IMR-90 (cell line): ENCODE measurements around the gene AQP1. TPM values are rescaled to one million over a fixed set of nuclear protein-coding genes. Genes with fewer than 3 reads are reported as not detected.

Experiments used
- ATAC-seq: fragments of 200-7000 bp; cut with Tn5 transposase; 2 replicates; pipeline ENCODE4 v1.9.1; 2020; ENCODE audit warnings: low read depth, mild to moderate bottlenecking, moderate library complexity
- BruUV-seq: library from RNA; stranded (reverse); fragments of 400-500 nt; replicated peaks from 2 replicates; lab custom pipeline; 2021; lab: Mats Ljungman, UMichigan
- CTCF ChIA-PET: fragments of 300-600 bp; formaldehyde crosslinking; extraction: SDS; loops from one replicate; lab custom pipeline; 2021; ENCODE audit warnings: antibody characterized with exemption; lab: Yijun Ruan, JAX
- POLR2A ChIA-PET: fragments of 300-600 bp; sonication (Branson Sonifier 250); formaldehyde crosslinking; loops from one replicate; lab custom pipeline; 2022; ENCODE audit warnings: antibody characterized with exemption; ENCODE audit not compliant: unreplicated experiment; lab: Charles Lee
- DNase-seq: peaks from one replicate; pipeline ENCODE4 v3.0.0; 2013
- H2AFZ ChIP-seq: replicated peaks from 2 replicates; pipeline ENCODE3; 2013; ENCODE audit warnings: low read length, mild to moderate bottlenecking; ENCODE audit not compliant: poor library complexity
- H2AK5ac ChIP-seq: 2 replicates; pipeline ENCODE4 v1.6.1; 2013; ENCODE audit warnings: low read depth, low read length, inconsistent platforms
- H2AK9ac ChIP-seq: replicated peaks from 2 replicates; pipeline ENCODE3; 2013; ENCODE audit warnings: mild to moderate bottlenecking, low read depth, low read length, moderate library complexity; ENCODE audit not compliant: poor library complexity
- H2BK120ac ChIP-seq: 2 replicates; pipeline ENCODE4 v1.6.1; 2013; ENCODE audit warnings: low read depth, low read length, inconsistent platforms
- H2BK15ac ChIP-seq: 3 replicates; pipeline ENCODE4 v1.6.1; 2013; ENCODE audit warnings: low read depth, low read length, inconsistent platforms
- H2BK20ac ChIP-seq: 2 replicates; pipeline ENCODE4 v1.6.1; 2013; ENCODE audit warnings: low read depth, mild to moderate bottlenecking, inconsistent platforms, low read length, moderate library complexity
- H2BK5ac ChIP-seq: 2 replicates; pipeline ENCODE4 v1.6.1; 2013; ENCODE audit warnings: mild to moderate bottlenecking, low read depth, low read length, inconsistent platforms; ENCODE audit not compliant: poor library complexity, severe bottlenecking
- H3K14ac ChIP-seq: replicated peaks from 2 replicates; pipeline ENCODE4 v1.6.1; 2013; ENCODE audit warnings: low read depth, low read length, inconsistent platforms
- H3K18ac ChIP-seq: 2 replicates; pipeline ENCODE4 v1.6.1; 2013; ENCODE audit warnings: low read depth, low read length, control low read depth
- H3K23ac ChIP-seq: 2 replicates; pipeline ENCODE4 v1.6.1; 2013; ENCODE audit warnings: low read depth, low read length, inconsistent platforms
- H3K27ac ChIP-seq: 2 replicates; pipeline ENCODE4 v1.5.1; 2013; ENCODE audit warnings: mild to moderate bottlenecking, control low read depth, low read length; ENCODE audit not compliant: insufficient read depth
- H3K27me3 ChIP-seq: 2 replicates; pipeline ENCODE4 v1.6.1; 2013; ENCODE audit warnings: low read length; ENCODE audit not compliant: control insufficient read depth, insufficient read depth
- H3K36me3 ChIP-seq: 2 replicates; pipeline ENCODE4 v1.6.1; 2013; ENCODE audit warnings: low read length, mixed read lengths; ENCODE audit not compliant: control insufficient read depth, insufficient read depth
- H3K4ac ChIP-seq: 2 replicates; pipeline ENCODE4 v1.6.1; 2013; ENCODE audit warnings: low read depth, low read length, inconsistent platforms
- H3K4me1 ChIP-seq: 2 replicates; pipeline ENCODE4 v1.6.1; 2013; ENCODE audit warnings: low read length, mixed read lengths; ENCODE audit not compliant: control insufficient read depth, insufficient read depth
- H3K4me2 ChIP-seq: 2 replicates; pipeline ENCODE4 v1.6.1; 2013; ENCODE audit warnings: low read depth, mild to moderate bottlenecking, control low read depth, low read length, moderate library complexity
- H3K4me3 ChIP-seq: 2 replicates; pipeline ENCODE4 v1.5.1; 2013; ENCODE audit warnings: low read depth, mild to moderate bottlenecking, control low read depth, low read length, moderate library complexity; ENCODE audit not compliant: insufficient read depth
- H3K56ac ChIP-seq: 2 replicates; pipeline ENCODE4 v1.6.1; 2013; ENCODE audit warnings: low read length, inconsistent platforms; ENCODE audit not compliant: insufficient read depth; ENCODE audit errors: extremely low read depth
- H3K79me1 ChIP-seq, 2 experiments: 2 replicates each; pipeline ENCODE4 v1.6.1; 2013; ENCODE audit warnings: low read length in 2 of 2, inconsistent platforms in 1 of 2, low read depth in 1 of 2
- H3K9ac ChIP-seq: 2 replicates; pipeline ENCODE4 v1.6.1; 2013; ENCODE audit warnings: low read depth, low read length, control low read depth
- H3K9me1 ChIP-seq: 2 replicates; pipeline ENCODE4 v1.6.1; 2013; ENCODE audit warnings: low read length, inconsistent platforms; ENCODE audit not compliant: insufficient read depth
- H3K9me3 ChIP-seq: 2 replicates; pipeline ENCODE4 v1.6.1; 2013; ENCODE audit warnings: low read length; ENCODE audit not compliant: control insufficient read depth, insufficient read depth
- H4K20me1 ChIP-seq: 2 replicates; pipeline ENCODE4 v1.6.1; 2013; ENCODE audit warnings: low read length, inconsistent platforms; ENCODE audit not compliant: insufficient read depth
- H4K5ac ChIP-seq: 2 replicates; pipeline ENCODE4 v1.6.1; 2013; ENCODE audit warnings: mild to moderate bottlenecking, low read depth, low read length, control low read depth
- H4K8ac ChIP-seq, 2 experiments: 2 replicates each; pipeline ENCODE4 v1.6.1; 2013; ENCODE audit warnings: low read depth in 2 of 2, low read length in 2 of 2, control low read depth in 1 of 2, inconsistent platforms in 1 of 2
- H4K91ac ChIP-seq: 2 replicates; pipeline ENCODE4 v1.6.1; 2013; ENCODE audit warnings: low read depth, low read length, inconsistent platforms; ENCODE audit not compliant: insufficient read depth
- NFE2L2 ChIP-seq: fragments of 150-350 bp; IDR thresholded peaks from 2 replicates; pipeline ENCODE4 v1.6.1; 2016; ENCODE audit warnings: low read depth, mild to moderate bottlenecking, low read length
- WGBS, 2 experiments: methylation state at CpG; one replicate each; pipeline versions ENCODE4 v1.1.5 to v1.1.7; 2013; ENCODE audit warnings: missing lambda C conversion rate in 2 of 2; ENCODE audit not compliant: insufficient read length in 1 of 2; ENCODE audit errors: extremely low coverage in 2 of 2; 5-methylcytosine and 5-hydroxymethylcytosine counted together
- dilution Hi-C: fragments of 300-500 bp; cut with HindIII; formaldehyde crosslinking; loops from one replicate; pipeline ENCODE4 v1.14.3; 2018; ENCODE audit warnings: low sequenced_read_pairs; ENCODE audit not compliant: unreplicated experiment
- in situ Hi-C: fragments of 300-500 bp; cut with MboI; formaldehyde crosslinking; loops from 3 replicates; pipeline ENCODE4 v1.14.3; 2019; ENCODE audit warnings: low sequenced_read_pairs, inconsistent platforms, mixed read lengths
- intact Hi-C: fragments of 100-400 bp; cut with micrococcal nuclease; formaldehyde crosslinking; loops from 2 replicates; pipeline ENCODE4 v1.10.0; 2022
- polyA plus RNA-seq, 3 experiments: library from polyadenylated mRNA; depleted of rRNA; stranded (reverse); fragments of >200 nt; gene quantifications; 2 replicates each; pipeline ENCODE4 v1.2.3, GENCODE V29; 2012; ENCODE audit warnings: low replicate concordance in 1 of 3
- total RNA-seq: library from RNA; depleted of rRNA; stranded (reverse); fragments of >200 nt; gene quantifications from 2 replicates; pipeline ENCODE4 v1.2.3, GENCODE V29; 2012

Gene AQP1
- total and polyA plus RNA-seq, 2 of the 4 experiments (the other 2 are of a cell fraction): 0.18 to 0.39 TPM

DNA sequence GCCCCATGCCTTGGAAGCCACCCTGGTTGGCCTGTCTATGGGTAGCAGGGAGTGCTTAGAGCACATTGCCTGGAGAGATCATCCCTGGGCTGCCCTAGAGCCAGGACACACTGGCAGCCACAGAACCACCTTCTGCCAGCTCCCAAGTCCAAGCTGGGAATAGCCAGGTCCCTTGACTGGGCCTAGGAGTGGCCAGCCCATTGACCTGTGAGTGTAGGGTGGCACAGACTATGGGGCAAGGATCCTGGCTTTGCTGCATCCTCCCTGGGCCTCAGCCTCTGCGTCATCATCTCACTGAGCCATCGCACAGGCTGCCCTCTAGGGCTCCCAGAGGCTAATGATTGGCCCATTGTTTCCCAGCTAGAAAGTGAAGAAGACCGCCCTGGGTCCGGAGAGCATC lies 7.0 kb downstream of the AQP1 start:
- H3K4me3 ChIP-seq: no peak overlapping the region
- H2AK9ac ChIP-seq: no peak overlapping the region
- no peaks in the 10 kb centered on the region for H3K27me3 ChIP-seq
- H2BK120ac ChIP-seq: no peak overlapping the region
- no peaks in the 10 kb centered on the region for H3K36me3 ChIP-seq
- DNase-seq (no peak), ATAC-seq (no peak)
- H3K14ac ChIP-seq: no peak overlapping the region
- H3K9me1 ChIP-seq: peaks cover 13% of the 10 kb centered on the region; the same call in 1 of the 2 replicates
- H3K4ac ChIP-seq: no peak overlapping the region
- H3K4me2 ChIP-seq: no peak overlapping the region
- H3K4me1 ChIP-seq: peaks cover 12% of the 10 kb centered on the region
- POLR2A ChIA-PET: no interaction called here
- no peak for TF ChIP-seq NFE2L2
- in situ Hi-C loops (no loop called here), dilution Hi-C loops (no loop called here), intact Hi-C loops (no loop called here)
- H4K5ac ChIP-seq: no peak overlapping the region
- no TSS peak for BruUV-seq
- no peak overlapping the region for H3K18ac ChIP-seq
- no peak overlapping the region for H3K27ac ChIP-seq
- H3K9me3 ChIP-seq: no peaks in the 10 kb centered on the region
- no peak overlapping the region for H2BK20ac ChIP-seq
- no peaks in the 10 kb centered on the region for H3K79me1 ChIP-seq
- no peaks in the 10 kb centered on the region for H4K20me1 ChIP-seq
- no peak overlapping the region for H2BK15ac ChIP-seq
- no peak overlapping the region for H4K91ac ChIP-seq
- peak overlapping the region; percentile 33 for H2AFZ ChIP-seq
- H3K23ac ChIP-seq: no peak overlapping the region
- WGBS, 2 experiments: 100% methylated on average over 2 of the region's 4 CpGs; no CpG with 5 or more reads in 1 of the 2 experiments
- H3K56ac ChIP-seq: no peak overlapping the region
- no peak overlapping the region for H2BK5ac ChIP-seq
- H2AK5ac ChIP-seq: no peak overlapping the region; the same call in 1 of the 2 replicates
- H4K8ac ChIP-seq: no peak overlapping the region
- no peak overlapping the region for H3K9ac ChIP-seq
- CTCF ChIA-PET: interaction anchor here (1.0 to 2.3 kb wide), 2 partner anchors 11 to 20 kb away, joined by 4 to 9 read pairs; no protein-coding TSS in a partner anchor
